GM18870 (cell line): ENCODE results near the gene AFF4.
"Not testable (repeated sequence)": the region's sequence is repeated elsewhere in the genome, so short reads cannot be mapped to it uniquely, and the experiment has no call there.

Source experiments
- ATAC-seq: cut with Tn5 transposase; IDR thresholded peaks from one replicate; pipeline ENCODE4 v1.9.1; 2021; ENCODE audit warnings: moderate library complexity; ENCODE audit not compliant: unreplicated experiment

Gene AFF4, protein sequence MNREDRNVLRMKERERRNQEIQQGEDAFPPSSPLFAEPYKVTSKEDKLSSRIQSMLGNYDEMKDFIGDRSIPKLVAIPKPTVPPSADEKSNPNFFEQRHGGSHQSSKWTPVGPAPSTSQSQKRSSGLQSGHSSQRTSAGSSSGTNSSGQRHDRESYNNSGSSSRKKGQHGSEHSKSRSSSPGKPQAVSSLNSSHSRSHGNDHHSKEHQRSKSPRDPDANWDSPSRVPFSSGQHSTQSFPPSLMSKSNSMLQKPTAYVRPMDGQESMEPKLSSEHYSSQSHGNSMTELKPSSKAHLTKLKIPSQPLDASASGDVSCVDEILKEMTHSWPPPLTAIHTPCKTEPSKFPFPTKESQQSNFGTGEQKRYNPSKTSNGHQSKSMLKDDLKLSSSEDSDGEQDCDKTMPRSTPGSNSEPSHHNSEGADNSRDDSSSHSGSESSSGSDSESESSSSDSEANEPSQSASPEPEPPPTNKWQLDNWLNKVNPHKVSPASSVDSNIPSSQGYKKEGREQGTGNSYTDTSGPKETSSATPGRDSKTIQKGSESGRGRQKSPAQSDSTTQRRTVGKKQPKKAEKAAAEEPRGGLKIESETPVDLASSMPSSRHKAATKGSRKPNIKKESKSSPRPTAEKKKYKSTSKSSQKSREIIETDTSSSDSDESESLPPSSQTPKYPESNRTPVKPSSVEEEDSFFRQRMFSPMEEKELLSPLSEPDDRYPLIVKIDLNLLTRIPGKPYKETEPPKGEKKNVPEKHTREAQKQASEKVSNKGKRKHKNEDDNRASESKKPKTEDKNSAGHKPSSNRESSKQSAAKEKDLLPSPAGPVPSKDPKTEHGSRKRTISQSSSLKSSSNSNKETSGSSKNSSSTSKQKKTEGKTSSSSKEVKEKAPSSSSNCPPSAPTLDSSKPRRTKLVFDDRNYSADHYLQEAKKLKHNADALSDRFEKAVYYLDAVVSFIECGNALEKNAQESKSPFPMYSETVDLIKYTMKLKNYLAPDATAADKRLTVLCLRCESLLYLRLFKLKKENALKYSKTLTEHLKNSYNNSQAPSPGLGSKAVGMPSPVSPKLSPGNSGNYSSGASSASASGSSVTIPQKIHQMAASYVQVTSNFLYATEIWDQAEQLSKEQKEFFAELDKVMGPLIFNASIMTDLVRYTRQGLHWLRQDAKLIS

DNA sequence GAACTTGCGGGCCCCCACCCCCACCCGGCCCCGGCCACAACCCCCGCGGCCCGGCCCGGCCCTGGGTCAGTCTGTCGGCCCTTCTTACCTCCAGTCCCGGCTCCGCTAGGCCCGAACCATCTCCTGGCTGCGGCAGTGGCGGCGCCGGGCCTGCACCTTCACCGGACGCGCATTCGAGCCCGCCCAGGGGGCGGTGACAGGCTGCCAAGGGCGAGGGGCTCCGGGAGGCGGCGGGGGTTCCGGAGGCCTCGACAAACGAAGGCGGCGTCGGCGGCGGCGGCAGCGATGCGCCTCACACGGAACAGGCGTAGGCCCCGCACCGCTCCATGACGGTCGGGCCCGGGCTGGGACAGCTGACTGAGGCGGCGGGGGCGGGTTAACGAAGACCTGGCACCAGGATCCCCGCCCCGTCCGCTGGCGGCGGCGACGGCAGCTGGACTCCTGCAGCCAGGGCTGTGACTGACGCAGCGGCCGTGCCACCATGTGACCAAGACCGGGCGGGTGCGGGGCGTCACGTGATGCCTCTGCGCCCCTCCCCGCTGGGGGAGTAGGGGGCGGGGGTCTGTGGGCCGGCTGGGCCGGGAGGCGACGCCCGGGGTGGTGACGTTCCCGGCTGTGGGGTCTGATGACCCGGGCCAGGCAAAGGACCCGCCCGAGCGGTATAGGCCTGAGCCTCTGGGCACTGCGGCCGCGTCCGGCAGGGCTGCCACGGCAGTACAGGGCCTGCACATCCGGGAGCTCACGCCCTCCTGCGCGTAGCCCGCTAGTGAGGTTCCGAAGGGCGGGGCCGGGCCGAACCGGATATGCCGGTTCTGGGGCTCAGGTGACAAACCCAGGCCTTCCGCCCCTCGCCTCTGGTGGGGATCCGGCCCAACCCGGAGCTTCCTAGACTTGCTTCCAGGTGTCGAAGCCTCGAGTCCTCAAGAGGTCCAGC lies at the start of gene AFF4:
AFF4 (minus strand) TSS at position 464 of the 934 bp plus-strand sequence. CDS start 26,445 bp downstream, outside the sequence.
- ATAC-seq, result peak; percentile 75

DNA sequence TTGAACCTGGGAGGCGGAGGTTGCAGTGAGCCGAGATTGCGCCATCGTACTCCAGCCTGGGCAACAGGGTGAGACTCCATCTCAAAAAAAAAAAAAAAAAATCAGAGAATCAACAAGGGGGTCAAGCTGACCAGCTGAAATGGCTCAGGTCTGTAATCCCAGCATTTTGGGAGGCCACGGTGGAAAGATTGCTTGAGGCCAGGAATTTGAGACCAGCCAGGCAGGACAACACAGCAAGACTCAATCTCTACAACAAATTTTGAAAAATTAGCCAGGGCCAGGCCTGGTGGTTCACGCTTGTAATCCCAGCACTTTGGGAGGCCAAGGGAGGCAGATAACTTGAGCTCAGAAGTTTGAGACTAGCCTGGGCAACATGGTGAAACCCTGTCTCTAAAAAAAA lies 45.0 kb upstream of the AFF4 start:
- not testable (repeated sequence) for ATAC-seq

DNA sequence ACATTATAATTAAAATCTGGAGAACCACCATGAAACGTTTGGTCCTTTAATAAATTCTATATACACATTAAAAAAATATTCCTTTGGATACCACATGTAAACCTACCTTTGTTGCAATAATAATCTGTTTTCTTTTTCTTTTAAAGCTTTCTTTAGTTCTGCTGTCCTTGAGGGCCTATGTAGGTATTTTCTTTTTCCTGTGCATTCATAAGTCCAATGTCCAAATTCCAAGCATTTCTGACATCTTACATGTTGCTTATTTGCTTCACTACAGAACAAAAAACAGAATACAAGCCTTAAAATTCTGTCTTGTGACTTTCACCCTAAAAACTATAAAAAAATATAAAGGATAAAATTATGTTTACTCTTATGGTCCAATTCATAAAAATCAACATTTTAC lies 43.2 kb upstream of the AFF4 start:
- ATAC-seq, result no peak

DNA sequence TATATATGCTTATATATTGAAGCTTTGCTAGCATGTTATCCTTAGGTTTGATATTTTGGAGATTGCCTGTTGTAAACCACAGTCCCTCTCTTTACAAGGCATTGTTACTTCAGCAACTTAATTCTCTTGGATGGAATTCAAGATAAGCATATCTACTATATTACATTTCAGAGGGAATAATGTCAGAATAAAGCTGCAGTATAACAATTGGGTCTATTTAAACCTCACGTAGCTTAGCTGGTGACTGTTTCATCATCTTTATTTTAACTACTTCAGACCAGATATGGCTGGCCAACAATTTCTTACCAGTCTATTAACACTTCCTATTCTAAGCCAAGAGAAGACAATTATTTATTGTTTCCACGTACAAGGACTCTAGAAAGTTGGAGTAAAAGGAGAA lies 35.8 kb upstream of the AFF4 start:
- no peak for ATAC-seq

DNA sequence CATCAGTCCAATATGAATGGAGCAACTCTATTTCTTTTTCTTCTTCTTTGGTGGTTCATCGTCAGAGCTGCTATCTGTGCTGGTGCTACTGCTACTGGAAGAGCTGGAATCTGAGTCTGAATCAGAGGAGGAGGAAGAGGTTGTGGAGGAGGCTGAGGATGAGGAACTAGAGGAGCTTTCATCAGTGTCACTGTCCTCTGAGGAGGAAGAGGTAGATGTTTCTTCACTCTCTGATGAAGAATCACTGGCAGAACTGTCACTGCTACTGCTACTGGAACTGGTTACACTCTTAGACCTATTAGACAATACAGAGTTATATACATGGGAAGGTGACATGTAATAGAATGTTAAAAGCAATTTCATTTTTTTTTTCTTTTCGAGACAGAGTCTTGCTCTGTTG lies 35.1 kb upstream of the AFF4 start:
- ATAC-seq, result no peak

DNA sequence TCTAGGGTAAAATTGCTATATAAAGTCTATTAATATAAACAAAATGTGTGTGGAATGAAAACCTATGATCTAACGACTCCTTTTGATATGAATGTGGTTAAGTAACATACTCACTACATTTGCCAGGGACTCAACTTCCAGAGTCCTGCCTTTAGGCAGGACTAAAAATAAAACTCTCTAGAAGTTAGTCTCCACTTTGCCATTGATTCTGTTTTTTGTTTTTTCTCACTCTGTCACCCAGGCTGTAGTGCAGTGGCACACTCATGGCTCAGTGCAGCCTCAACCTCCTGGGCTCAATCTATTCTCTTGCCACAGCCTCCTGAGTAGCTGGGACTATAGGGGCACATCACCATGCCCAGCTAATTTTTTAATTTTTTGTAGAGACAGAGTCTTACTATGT lies 32.9 kb upstream of the AFF4 start:
- ATAC-seq, result no peak

DNA sequence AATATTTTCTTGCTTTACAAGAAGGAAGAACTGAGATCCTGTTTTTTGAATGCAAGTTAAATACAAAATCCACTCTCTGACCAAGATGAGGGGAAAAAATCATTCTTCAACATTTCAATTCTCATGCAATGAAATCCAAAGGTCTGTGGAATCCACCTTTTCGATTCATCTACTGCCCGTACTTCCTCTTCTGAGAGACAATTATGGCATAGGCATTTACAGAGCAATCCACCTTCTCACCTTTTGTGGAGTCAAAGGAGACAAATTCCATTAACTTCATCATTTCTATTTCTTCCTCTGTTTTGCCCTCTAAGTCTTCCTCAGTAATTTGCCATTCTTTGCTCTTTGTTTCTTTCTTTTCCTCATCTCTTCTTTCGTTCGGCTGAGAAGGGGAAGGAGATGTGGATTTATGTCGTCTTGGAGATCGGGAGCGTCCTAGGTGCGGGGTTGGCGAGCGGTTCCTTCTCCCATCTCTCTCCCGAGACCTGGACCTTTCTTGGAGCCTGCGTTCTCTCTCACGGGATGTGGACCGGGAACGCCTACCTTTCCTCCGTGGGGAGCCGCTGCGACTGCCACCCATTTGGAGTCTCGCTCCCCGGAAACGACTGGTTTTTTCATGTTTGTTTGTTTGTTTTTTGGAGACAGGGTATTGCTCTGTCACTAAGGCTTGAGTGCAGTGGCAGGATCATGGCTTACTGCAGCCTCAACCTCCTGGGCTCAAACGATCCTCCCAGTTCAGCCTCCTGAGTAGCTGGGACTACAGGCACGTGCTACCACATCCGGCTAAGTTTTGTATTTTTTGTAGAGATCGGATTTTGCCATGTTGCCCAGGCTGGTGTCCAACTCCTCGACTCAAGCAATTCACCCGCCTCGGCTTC lies 24.3 kb upstream of the AFF4 start:
- ATAC-seq, result no peak

DNA sequence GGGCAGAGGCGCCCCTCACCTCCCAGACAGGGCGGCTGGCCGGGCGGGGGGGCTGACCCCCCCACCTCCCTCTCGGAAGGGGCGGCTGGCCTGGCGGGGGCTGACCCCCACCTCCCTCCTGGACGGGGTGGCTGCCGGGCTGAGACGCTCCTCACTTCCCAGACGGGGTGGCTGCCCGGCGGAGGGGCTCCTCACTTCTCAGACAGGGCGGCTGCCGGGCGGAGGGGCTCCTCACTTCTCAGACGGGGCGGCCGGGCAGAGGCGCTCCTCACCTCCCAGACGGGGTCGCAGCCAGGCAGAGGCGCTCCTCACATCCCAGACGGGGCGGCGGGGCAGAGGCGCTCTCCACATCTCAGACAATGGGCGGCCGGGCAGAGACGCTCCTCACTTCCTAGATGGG lies 19.5 kb upstream of the AFF4 start:
- not testable (repeated sequence) for ATAC-seq

DNA sequence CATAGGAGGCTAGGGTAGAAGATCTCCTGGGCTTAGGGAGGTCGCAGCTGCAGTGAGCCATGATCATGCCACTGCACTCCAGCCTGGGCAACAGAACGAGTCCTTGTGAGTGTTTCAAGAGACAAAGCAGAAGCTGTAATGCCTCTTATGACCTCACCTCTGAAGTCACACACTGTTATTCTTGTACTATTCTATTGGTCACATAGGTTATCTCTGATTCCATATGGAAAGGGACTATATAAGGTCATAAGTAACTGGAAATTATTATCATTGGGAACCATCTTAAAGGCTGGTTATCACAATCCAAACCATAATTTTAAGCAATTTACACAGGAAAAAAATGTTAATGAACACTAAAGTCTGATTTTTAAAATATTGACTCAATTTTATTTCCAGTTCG lies 17.9 kb upstream of the AFF4 start:
- no peak for ATAC-seq

DNA sequence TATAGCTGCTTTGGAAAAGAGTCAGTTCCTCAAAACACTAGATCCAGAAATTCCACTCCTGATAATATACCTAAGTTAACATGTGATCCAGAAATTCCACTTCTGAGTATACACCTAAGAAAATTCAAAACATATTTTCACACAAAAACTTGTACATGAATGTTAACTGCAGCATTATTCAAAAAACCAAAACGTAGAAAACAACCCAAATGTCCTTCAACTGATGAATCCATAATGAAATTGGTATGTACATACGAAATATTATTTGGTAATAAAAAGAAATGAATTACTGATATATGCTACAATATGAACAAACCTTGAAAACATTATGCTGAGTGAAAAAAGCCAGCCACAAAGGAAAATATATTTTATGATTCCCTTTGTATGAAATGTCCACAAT lies 16.5 kb upstream of the AFF4 start:
- ATAC-seq, result no peak

DNA sequence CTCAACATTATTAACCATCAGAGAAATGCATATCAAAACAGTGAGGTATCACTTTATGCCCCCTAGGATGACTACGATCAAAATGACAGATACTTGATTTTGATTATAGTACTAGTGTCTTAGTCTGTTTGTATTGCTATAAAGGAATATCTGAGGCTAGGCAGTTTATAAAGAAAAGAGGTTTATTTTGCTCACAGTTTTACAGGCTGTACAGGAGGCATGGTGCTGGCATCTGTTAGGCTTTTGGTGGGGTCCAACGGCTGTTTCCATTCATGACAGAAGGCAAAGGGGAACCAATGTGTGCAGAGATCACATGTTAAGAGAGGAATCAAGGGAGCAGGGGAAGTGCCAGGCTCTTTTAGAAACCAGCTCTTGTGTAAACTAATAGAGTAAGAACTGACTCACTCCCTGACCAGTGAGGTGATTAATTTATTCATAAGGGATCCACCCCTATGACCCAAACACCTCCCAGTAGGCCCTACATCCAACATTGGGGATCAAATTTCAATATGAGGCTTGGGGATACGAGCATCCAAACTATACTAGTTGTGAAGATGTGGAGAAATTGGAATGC lies 16.0 kb upstream of the AFF4 start:
- no peak for ATAC-seq

DNA sequence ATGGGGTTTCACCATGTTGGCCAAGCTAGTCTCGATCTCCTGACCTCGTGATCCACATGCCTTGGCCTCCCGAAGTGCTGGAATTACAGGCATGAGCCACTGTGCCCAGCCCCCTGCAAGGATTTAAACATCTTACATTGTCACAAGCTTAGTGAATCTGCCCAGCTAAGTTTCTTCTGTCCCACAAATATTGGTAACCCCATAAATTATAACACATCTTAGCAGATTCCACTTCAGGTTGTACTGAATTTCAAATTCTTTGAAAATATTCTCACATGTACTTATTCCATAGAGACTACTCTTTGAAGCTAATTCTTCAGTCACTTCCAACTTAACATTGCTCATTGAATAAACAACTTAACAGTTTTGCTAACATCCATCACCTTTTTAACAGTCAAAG lies 13.4 kb upstream of the AFF4 start:
- ATAC-seq, result no peak

DNA sequence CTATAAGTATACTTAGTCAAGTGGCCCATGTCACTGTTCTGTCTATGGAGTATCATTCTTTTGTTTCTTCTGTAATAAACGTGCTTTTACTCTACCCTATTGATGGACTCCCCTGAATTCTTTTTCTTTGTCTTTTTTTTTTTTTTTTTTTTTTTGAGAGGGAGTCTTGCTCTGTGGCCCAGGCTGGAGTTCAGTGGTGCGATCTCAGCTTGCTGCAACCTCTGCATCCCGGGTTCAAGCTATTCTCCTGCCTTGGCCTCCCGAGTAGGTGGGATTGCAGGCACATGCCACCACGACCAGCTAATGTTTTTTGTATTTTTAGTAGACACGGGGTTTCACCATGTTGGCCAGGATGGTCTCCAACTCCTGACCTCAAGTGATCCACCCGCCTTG lies 9.0 kb upstream of the AFF4 start:
- ATAC-seq, result not testable (repeated sequence)

DNA sequence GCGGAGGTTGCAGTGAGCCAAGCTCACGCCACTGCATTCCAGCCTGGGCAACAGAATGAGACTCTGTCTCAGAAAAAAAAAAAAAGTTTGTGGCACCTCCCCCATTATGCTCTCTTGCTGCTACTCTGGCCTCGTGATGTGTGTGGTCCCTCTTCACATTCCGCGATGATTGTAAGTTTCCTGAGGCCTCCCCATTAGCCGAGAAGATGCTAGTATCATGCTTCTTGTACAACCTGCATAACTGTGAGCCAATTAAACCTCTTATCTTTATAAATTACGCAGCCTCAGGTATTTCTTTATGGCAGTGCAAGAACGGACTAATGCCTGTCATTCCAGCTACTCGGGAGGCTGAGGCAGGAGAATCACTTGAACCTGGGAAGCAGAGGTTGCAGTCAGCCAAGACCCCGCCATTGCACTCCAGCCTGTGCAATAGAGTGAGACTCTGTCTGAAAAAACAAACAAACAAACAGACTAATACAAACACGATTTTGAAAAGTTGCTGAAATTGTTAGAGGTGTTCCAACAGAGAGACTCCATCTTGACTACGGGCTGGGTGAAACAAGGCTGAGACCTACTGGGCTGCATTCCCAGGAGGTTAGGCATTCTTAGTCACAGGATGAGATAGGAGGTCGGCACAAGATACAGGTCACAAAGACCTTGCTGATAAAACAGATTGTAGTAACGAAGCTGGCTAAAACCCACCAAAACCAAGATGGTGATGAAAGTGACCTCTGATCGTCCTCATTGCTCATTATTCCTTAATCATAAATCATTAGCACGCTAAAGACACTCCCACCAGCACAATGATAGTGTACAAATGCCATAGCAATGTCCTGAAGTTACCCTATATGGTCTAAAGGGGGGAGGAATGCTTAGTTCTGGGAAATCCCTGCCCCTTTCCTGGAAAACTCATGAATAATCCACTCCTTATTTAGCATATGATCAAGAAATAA lies 8.3 kb upstream of the AFF4 start:
- ATAC-seq, result no peak

DNA sequence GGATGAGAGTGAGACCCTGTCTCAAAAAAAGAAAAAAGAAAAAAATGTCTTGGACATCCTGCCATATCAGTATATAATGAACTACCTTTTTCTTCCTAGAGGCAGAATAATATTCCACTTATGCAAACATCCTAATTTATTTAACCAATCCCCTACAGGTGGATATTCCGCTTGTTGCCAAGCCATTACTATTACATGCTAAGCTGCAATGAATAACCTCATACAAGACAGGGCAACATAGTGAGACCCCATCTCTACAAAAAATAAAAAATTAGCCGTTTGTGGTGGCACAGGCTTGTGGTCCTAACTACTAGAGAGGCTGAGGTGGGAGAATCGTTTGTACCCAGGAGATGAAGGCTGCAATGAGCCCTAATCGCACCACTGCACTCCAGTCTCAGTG lies 1.7 kb upstream of the AFF4 start:
- no peak for ATAC-seq

DNA sequence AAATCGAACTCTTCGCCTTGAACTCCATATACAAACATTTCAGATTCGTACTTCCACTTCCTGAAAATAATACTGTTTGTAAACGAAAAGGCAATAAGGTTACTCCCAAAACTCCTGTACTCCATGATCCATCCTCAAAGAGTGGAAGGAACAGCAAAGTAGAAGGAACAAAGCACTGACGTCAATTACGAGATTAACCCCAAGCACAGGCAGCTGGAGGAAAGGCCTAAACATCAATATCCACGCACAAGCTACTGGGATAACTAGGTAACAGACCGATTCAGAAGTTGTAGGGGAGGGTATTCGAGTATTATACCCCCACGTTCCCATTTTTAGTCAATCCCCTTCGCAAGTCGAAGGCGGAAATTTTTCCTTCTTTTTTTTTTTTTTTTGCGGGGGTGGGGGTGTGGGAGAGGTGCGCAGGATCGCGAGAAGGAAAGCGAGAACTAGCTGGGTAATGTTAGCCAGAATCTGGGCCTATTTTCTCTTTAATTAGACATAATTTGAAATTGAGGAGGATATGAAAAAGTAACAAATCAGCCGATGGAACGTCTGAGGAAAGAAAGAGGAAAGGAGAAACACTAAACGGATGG lies 909 bp downstream of the AFF4 start:
- ATAC-seq, result no peak

DNA sequence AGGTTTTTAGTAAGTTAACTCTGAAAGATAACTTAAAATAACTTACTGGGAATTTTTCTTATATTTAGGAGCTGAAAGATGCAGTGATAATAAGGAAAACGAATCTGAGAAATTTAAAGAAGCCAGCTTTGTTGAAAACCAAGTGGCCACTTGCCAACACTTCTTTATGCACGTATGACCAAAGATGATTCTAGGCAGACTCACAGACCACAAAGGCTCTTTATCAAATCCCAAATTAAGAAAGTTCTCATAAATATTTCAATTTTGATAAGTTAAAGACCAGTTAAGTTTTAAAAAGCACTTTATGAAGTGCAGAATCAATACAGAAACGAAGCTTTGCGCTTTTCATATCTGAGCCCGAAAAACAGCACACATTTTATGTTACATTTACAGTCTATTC lies 1.5 kb downstream of the AFF4 start:
- no peak for ATAC-seq
